ENCODE results near the gene GPX8. TPM values are rescaled to one million over a fixed set of nuclear protein-coding genes. Genes with fewer than 3 reads are reported as not detected.

The GPX8 gene
- total RNA-seq, 1 donor from 2014 or later: 12.1 TPM

GRCh38 chr5:55160493-55161209 is 680 bp downstream of the GPX8 start:
- DNase-seq (ENCODE audit: low read depth) (peak; percentile 85), FAIRE-seq (no peak)
- no peak for TF ChIP-seq CTCF (IDR thresholded peaks at IDR 0.05; ENCODE audit: insufficient read depth, low read length, severe bottlenecking)
- Histone ChIP-seq H3K36me3 (ENCODE audit: control insufficient read depth, insufficient read depth, low read length) (peaks cover 1% of the 10 kb centered on the region), H3K27me3 (ENCODE audit: control insufficient read depth, insufficient read depth, low read length) (no peaks in the 10 kb centered on the region), H3K4me3 (ENCODE audit: low read depth, low read length) (peak overlapping the region; percentile 56)

- DNase-seq (ENCODE audit: low read depth): no peak
- Histone ChIP-seq H3K27me3 (ENCODE audit: control insufficient read depth, insufficient read depth, low read length) (no peaks in the 10 kb centered on the region), H3K4me3 (ENCODE audit: low read depth, low read length) (no peak overlapping the region), H3K36me3 (ENCODE audit: control insufficient read depth, insufficient read depth, low read length) (peaks cover 1% of the 10 kb centered on the region)
- no peak for FAIRE-seq
- TF ChIP-seq CTCF (IDR thresholded peaks at IDR 0.05; ENCODE audit: insufficient read depth, low read length, severe bottlenecking): no peak
Measured at GRCh38 chr5:55162666-55163065, 2.7 kb downstream of the GPX8 start.

GRCh38 chr5:55171471-55171870 is 11.5 kb downstream of the GPX8 start:
- FAIRE-seq (no peak), DNase-seq (ENCODE audit: low read depth) (no peak)

GRCh38 chr5:55172051-55172899 is 12.3 kb downstream of the GPX8 start:
- TF ChIP-seq CTCF (IDR thresholded peaks at IDR 0.05; ENCODE audit: insufficient read depth, low read length, severe bottlenecking): peak; percentile 69
- Histone ChIP-seq H3K27me3 (ENCODE audit: control insufficient read depth, insufficient read depth, low read length) (no peaks in the 10 kb centered on the region), H3K4me3 (ENCODE audit: low read depth, low read length) (peak overlapping the region; percentile 45), H3K36me3 (ENCODE audit: control insufficient read depth, insufficient read depth, low read length) (no peaks in the 10 kb centered on the region)
- FAIRE-seq: no peak
- peak; percentile 79 for DNase-seq (ENCODE audit: low read depth)

More at GRCh38 chr5:55171471-55171870, 11.5 kb downstream of the GPX8 start:
- no peak overlapping the region for H3K4me3 ChIP-seq (ENCODE audit: low read depth, low read length)
- no peak for TF ChIP-seq CTCF (IDR thresholded peaks at IDR 0.05; ENCODE audit: insufficient read depth, low read length, severe bottlenecking)
- no peaks in the 10 kb centered on the region for H3K36me3 ChIP-seq (ENCODE audit: control insufficient read depth, insufficient read depth, low read length)
- no peaks in the 10 kb centered on the region for H3K27me3 ChIP-seq (ENCODE audit: control insufficient read depth, insufficient read depth, low read length)

GRCh38 chr5:55172937-55173686 is 13.1 kb downstream of the GPX8 start, which contains the start of gene CDC20B:
TSS of gene CDC20B (minus strand) at chr5:55173177. CDS start at chr5:55173000, 177 bp downstream.
- Histone ChIP-seq H3K4me3 (ENCODE audit: low read depth, low read length) (peak within 1 kb of the TSS; percentile 45), H3K27me3 (ENCODE audit: control insufficient read depth, insufficient read depth, low read length) (no peaks in the 10 kb centered on the region), H3K36me3 (ENCODE audit: control insufficient read depth, insufficient read depth, low read length) (no peaks in the 10 kb centered on the region)
- FAIRE-seq: no peak
- peak; percentile 54 for DNase-seq (ENCODE audit: low read depth)
- TF ChIP-seq CTCF (IDR thresholded peaks at IDR 0.05; ENCODE audit: insufficient read depth, low read length, severe bottlenecking): no peak

All from bronchial epithelial cell (primary cell).